CMK (cell line): ENCODE results near the gene TSEN2.
"Not testable (repeated sequence)": the region's sequence is repeated elsewhere in the genome, so short reads cannot be mapped to it uniquely, and the experiment has no call there.

Source experiments
- DNase-seq: peaks from one replicate; pipeline ENCODE4 v3.0.0-alpha.2; 2010; ENCODE audit warnings: low read depth

Gene TSEN2

GRCh38 chr3:12472000-12472610 is 12.2 kb upstream of the TSEN2 start:
- DNase-seq, result no peak

DNA sequence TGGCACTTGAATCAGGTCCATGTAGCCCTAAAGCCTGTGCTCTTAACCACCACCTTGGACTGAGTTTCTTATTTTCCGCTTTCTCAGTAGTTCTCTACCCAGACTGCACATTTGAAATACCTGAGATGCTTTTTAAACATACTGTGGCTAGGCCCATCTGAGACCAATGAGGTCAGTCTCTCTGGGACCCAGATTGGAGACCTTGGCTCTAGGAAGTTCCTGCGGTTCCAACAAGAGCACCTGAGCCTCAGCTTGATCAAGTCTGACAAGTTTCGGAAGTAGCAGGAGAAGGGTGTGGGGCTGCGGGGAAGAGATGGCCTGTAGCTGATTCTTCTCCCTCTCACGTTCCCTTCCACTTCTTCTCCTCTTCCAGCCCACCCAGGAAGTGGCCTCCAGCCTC is 11.5 kb upstream of the TSEN2 start:
- no peak for DNase-seq

DNA sequence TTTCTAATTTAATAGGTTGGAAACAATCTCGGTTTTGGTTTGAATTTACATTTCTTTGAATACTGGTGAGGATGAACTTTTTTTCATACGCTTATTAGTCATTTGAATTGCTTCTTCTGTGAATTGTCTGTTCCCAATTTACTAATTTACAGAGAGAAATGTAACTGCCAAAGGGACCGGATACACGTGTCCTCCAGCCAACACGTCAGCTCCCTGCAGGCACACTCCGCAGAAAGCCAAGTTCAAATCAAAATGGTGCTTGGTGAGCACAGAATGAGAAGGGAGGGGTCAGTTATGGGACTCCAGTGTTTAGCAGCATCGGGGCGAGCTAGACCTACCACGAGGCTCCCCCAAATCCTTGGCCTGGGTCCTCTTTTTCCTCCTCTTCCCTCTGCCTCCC is 10.8 kb upstream of the TSEN2 start:
- no peak for DNase-seq

DNA sequence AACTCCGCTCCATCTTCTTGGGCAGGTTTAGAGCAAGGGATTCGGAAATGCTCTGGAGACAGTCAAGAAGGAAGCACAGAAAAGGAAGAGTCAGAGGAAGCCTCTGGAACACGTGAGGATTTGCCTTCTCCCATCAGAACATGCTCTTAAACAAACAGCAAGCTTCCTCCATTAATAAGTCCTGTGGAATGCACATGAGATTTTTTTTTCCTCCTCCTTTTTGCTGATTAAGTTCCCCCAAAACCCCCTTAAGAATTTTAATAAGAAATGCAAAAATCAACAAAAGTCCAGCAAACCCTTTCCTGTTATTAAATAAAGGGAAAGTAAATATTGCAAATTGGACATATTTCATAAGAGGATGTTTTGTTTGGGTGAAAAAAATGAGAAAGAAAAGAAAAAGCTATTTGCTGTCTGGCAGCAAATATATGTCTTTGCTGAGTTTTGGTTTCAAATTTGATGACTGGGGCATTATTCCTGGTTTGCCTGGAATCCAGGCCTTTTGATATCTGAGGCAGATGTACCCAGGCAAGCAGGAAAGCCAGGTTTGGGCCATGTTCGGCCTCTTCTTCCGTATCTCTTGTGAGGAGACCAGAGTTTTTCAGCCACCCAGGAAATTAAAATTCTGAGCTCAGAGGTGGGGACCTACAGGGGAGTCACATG is 7.9 kb upstream of the TSEN2 start:
- no peak for DNase-seq

DNA sequence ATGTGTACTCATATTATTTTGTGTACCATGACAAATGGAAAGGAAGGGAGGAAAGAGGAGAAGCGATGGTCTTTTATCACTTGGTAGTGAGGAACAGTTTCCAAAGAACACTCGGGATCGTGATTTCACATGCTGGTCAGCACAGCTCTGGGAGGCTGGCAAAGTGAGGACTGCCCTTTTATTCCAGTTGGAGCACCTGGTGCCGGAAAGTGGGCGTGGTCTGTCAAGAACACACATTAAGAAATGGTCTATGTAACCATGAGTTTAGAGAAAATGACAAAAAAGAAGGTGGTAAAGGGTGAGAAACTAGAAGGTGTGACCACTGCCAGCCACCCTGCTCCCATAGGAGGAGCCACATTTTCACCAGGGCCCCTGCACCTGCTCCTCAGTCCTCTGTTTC is 7.0 kb upstream of the TSEN2 start:
- no peak for DNase-seq

DNA sequence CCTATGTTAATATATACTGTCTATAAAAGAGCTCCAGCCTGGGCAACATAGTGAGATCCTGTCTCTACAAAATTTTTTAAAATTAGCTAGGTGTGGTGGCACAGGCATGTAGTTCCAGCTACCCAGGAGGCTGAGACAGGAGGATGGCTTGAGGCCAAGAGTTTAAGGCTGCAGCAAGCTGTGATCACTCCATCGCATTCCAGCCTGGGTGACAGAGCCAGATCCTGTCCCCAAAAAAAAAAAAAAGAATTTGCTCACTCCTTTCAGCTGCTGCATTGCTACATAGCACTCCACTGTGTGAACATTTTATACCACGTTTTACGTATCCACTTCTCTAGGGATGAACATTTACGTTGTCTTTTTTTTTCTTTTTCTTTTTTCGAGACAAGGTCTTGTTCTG is 6.0 kb upstream of the TSEN2 start:
- no peak for DNase-seq

GRCh38 chr3:12479198-12479597 is 5.1 kb upstream of the TSEN2 start:
- DNase-seq, result not testable (repeated sequence)

DNA sequence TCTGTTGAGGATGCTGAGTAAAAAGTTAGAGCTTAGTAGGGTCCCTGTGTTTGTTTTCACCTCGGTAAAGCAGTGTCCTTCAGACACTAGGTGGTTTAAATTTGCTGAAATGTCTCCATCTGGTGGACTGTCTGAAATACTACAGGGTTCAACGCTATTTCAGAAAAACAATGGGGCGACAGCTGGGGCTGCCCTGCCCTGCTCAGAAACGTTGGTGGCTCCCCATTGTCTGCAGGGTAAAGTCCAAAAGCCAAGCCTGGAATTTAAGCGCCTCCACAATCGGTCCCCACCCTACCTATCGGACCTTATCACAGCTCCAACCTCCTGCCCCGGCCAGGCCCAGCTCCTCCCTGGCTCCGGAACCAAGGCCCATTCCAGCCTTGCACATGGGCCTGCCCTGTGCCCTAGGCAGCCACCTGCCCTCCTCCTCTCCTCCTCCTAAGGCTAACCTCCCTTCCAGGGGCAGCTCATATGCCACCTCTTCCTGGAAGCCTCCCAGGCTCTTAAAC is 4.3 kb upstream of the TSEN2 start:
- no peak for DNase-seq

DNA sequence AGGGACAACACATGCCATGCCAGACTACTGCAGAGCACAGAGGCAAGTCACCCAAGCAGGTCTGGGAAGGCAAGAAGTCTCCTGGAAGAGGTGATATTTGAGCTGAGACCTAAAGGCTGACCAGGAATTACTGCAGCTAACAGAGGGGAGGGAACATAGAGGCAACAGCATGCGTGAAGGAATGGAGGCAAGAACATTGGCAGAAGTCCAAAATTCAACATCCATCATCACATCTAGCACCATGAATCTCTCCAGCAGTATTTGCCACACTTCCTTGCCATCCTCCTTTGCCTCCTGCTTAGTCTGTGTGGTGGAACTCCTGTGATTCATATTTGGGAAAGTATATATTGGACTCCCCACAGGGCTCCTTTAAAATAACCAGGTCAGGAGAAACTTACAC is 870 bp upstream of the TSEN2 start:
- DNase-seq, result no peak

DNA sequence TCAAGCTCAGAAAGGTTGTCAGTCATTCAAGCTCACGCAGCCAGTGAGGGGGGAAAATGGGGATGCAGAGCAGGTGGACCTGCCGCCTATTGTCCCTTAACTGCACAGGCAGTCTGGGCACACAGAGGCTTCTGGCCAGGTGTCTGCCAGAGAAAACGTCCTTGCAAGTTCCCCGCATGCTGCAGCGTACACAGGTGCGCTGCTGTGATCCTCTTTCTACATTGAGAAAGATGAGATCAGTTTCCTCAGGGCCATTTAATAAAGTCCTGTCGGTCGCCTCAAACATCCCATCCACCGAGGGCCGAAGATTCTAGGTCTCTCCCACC is 445 bp upstream of the TSEN2 start:
- no peak for DNase-seq

GRCh38 chr3:12484983-12485327 is 675 bp downstream of the TSEN2 start:
- DNase-seq, result no peak

- no peak for DNase-seq
Observed at GRCh38 chr3:12486001-12486400, 1.7 kb downstream of the TSEN2 start.

DNA sequence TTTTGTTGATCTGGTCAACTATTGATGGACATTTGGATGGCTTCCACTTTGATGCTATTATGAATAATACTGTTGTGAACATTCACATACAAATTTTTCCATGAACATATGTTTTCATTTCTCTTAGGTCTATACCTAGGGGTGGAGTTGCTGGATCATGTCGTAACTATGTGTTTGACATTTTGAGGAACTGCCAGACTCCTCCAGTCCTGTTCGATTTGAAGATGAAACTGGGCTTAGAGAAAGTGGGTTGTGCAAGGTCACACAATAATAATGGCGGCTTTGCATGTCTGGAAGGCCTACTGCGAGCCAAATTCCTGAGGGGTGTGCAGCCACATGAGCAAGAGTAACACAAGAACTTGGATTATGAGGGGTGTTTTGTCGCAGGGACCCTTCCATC is 2.6 kb downstream of the TSEN2 start:
- no peak for DNase-seq

DNA sequence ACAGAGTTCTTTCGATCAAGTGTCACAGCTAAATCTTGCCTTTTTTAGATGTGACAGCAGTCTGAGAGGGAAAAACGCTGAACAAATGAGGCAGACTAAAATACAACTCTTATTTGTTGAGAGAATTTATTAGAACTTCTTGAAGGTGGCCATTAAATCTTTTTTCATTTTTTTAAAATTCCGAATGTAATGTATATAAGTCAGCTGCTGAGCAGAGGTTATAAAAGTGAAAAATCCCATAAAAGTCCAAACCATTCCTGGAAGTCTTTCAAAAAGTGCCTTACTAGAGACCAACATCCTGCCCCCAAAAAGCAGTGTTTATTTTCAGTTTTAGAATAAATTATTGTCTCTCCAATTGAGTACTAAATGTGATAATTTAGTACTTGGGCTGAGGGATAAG is 3.1 kb downstream of the TSEN2 start:
- DNase-seq, result no peak

DNA sequence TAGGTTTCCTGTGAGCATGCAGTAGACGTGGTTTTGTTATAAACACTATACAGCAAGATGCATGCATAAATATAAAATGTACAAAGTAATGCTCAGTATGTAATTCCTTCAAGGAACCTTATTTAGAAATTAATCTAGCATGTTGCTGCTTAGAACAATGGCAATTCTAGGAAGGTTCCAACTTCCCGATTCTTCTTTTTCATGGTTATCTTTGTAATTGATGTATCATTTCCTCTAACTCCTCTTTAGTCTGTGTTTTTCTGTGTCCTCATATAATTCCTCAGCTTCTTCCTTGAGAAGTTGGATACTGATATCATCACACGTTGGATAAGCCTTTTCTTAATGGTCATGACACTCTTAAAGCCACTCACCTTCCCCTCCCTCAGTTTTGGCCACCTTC is 3.5 kb downstream of the TSEN2 start:
- DNase-seq, result no peak

- DNase-seq, result no peak
Observed at GRCh38 chr3:12489368-12489767, 5.1 kb downstream of the TSEN2 start.

DNA sequence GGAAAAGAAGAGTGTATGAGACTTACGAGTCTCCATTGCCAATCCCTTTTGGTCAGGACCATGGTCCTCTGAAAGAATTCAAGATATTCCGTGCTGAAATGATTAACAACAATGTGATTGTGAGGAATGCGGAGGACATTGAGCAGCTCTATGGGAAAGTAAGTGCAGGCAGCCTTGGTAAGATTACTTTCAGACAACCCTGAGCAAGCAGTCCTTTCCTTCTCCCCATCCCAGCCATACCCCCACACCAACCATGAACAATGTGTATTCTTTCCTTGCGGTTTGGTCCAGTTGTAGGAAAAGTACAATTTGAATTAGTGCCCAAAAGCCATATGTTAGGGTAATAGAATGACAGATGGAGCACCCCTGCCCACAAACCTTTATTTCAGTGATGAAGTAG is 5.6 kb downstream of the TSEN2 start:
- no peak for DNase-seq

DNA sequence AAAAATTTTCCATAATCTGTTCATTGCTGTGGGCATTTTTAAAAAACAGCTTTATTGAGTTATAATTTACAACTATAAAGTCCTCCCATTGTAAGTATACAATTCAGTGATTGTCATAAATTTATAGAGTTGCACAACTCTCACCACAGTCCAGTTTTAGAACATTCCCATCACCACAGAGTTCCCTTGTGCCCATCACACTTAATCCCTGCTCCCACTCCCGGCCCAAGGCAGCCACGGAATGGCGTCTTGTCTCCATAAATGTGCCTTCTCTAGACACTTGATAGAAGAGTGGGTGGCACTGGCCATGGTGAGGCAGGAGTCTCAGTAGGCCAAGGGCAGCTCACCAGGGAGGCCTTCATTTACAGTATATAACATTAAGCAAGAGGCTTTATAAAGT is 6.3 kb downstream of the TSEN2 start:
- no peak for DNase-seq

GRCh38 chr3:12495749-12496452 is 11.6 kb downstream of the TSEN2 start:
- DNase-seq, result no peak

- no peak for DNase-seq
Observed at GRCh38 chr3:12496453-12496761, 12.1 kb downstream of the TSEN2 start.

GRCh38 chr3:12499474-12499873 is 15.2 kb downstream of the TSEN2 start:
- no peak for DNase-seq

- DNase-seq, result no peak
Observed at GRCh38 chr3:12501360-12502020, 17.2 kb downstream of the TSEN2 start.
